HL-60 (cell line): Measurements from ENCODE around the gene LARGE2.

Experiments used
- CTCF ChIP-seq: IDR thresholded peaks from one replicate; pipeline ENCODE4 v1.5.1; 2011; ENCODE audit warnings: low read length, control low read depth, inconsistent platforms; ENCODE audit not compliant: insufficient read depth
- GABPA ChIP-seq: IDR thresholded peaks from 2 replicates; pipeline ENCODE4 v1.6.1; 2012; ENCODE audit warnings: low read depth
- POLR2AphosphoS5 ChIP-seq: IDR thresholded peaks from 2 replicates; pipeline ENCODE4 v1.6.1; 2012; ENCODE audit warnings: low read depth
- REST ChIP-seq: IDR thresholded peaks from 2 replicates; pipeline ENCODE4 v1.6.1; 2012; ENCODE audit warnings: low read depth; ENCODE audit not compliant: insufficient replicate concordance
- SPI1 ChIP-seq: IDR thresholded peaks from 2 replicates; pipeline ENCODE4 v1.6.1; 2012; ENCODE audit warnings: low read depth, mild to moderate bottlenecking, borderline replicate concordance

GRCh38 chr11:45948356-45948755, 25.9 kb downstream of the LARGE2 start:
- TF ChIP-seq CTCF: no peak
- no peak for TF ChIP-seq POLR2AphosphoS5
- TF ChIP-seq GABPA: no peak
- TF ChIP-seq REST: no peak
- TF ChIP-seq SPI1: no peak
